Panc1 (cell line): ENCODE data around the gene LPP.

Source experiments
- CTCF ChIP-seq: fragments of 450-650 bp; IDR thresholded peaks from 2 replicates; pipeline ENCODE4 v1.5.1; 2017; ENCODE audit warnings: mild to moderate bottlenecking
- POLR2AphosphoS5 ChIP-seq: IDR thresholded peaks from 2 replicates; pipeline ENCODE4 v1.6.1; 2012; ENCODE audit warnings: mild to moderate bottlenecking, low read depth, low read length, moderate library complexity
- SIN3A ChIP-seq: IDR thresholded peaks from 2 replicates; pipeline ENCODE4 v1.6.1; 2012; ENCODE audit warnings: low read depth, mild to moderate bottlenecking, low read length, moderate library complexity, borderline replicate concordance; ENCODE audit not compliant: insufficient read depth

GRCh38 chr3:188602620-188603019, 448.7 kb downstream of the LPP start:
- TF ChIP-seq CTCF: no peak
- no peak for TF ChIP-seq POLR2AphosphoS5
- no peak for TF ChIP-seq SIN3A
